Activated CD8-positive, alpha-beta memory T cell treated with anti-CD3 and anti-CD28 coated beads, Interleukin-2, amount 10 ng/mL, durations not matched to agents 7 days and 5 days (primary cell): Measurements from ENCODE around the gene FAAP100. TPM values are rescaled to one million over a fixed set of nuclear protein-coding genes. Genes with fewer than 3 reads are reported as not detected.

Source experiments
- ATAC-seq: fragments of 150-1000 bp; cut with Tn5 transposase; one replicate; pipeline ENCODE4 v1.10.0; 2021; ENCODE audit warnings: moderate library complexity
- CTCF ChIA-PET: fragments of 350-600 bp; sonication (Branson Sonifier 250); formaldehyde crosslinking; loops from one replicate; lab custom pipeline; 2021; ENCODE audit warnings: antibody characterized with exemption; lab: Charles Lee
- DNase-seq: peaks from one replicate; pipeline ENCODE4 v3.0.0-alpha.2; 2020
- H3K27ac Mint-ChIP-seq: one replicate; pipeline ENCODE4 v1.8.0; 2021; ENCODE audit warnings: mild to moderate bottlenecking, mixed read lengths
- H3K27me3 Mint-ChIP-seq: one replicate; pipeline ENCODE4 v1.8.0; 2021; ENCODE audit warnings: mixed read lengths
- H3K36me3 Mint-ChIP-seq: one replicate; pipeline ENCODE4 v1.8.0; 2021; ENCODE audit warnings: mild to moderate bottlenecking, mixed read lengths
- H3K4me1 Mint-ChIP-seq: one replicate; pipeline ENCODE4 v1.8.0; 2021; ENCODE audit warnings: mixed read lengths
- H3K4me3 Mint-ChIP-seq: one replicate; pipeline ENCODE4 v1.8.0; 2021; ENCODE audit warnings: mild to moderate bottlenecking, moderate library complexity, mixed read lengths
- H3K9me3 Mint-ChIP-seq: one replicate; pipeline ENCODE4 v1.8.0; 2022; ENCODE audit warnings: low read depth, mixed read lengths
- total RNA-seq, 2 experiments: library from RNA; stranded (reverse); gene quantifications; one replicate each; pipeline ENCODE4 v1.2.3, GENCODE V29; 2021

Gene FAAP100
- total RNA-seq, 2 experiments from 2014 or later = 39.8 to 44.5 TPM

DNA sequence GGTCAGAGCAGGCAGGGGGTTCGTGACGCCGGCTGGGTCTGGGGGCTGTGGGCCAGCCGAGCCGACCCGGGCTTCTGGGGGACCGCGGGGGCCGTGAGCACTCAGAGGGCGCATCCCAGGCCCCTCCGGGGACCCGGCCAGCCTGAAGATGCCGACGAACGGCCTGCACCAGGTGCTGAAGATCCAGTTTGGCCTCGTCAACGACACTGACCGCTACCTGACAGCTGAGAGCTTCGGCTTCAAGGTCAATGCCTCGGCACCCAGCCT is 23.8 kb downstream of the FAAP100 start:
- ATAC-seq (no peak), DNase-seq (no peak)
- H3K4me1 Mint-ChIP-seq = no peaks in the 10 kb centered on the region
- no peaks in the 10 kb centered on the region for H3K36me3 Mint-ChIP-seq
- CTCF ChIA-PET = no interaction called here
- H3K27me3 Mint-ChIP-seq = no peaks in the 10 kb centered on the region
- no peak overlapping the region for H3K27ac Mint-ChIP-seq
- H3K9me3 Mint-ChIP-seq = no peaks in the 10 kb centered on the region
- no peak overlapping the region for H3K4me3 Mint-ChIP-seq

DNA sequence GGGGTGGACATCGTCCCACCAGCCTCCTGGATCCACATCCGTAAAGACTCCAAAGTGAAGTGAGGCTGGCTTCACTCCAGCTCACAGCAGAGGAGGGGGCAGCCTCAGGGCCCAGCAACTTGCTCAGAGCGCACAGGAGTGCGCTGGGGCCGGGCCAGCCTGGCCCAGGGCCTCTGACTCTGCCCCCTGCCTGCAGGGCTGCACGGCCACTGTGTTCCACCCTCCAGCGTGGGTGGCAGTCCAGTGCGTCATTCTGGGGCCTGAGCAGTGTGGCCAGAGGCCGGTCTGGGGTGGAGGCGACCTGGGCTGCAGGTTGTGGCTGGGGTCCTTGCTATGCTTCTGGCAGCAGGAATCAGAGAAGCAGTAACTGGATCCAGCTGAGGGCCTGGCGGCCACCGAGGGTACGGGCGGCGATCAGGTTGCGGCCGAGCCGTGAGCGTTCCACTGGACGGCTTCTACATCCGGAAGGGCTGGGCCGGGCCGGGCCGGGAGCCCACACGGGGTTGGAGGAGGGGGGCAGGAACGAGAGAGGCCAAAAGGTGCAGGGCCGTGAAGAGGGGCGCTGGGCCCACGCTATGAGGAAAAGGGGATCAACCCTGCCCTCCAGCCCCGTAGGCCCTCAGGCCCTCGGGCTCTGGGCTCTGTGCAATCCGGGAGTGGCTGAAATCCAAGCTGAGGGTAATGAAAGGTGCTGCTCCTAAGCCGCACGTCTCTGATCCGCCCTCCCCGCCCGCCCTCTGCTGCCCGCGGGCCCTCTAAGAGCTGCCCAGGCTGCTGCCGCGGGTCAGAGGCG is 24.4 kb downstream of the FAAP100 start, which contains the start of gene FSCN2:
TSS of gene FSCN2 (plus strand) at position 787 of the 793 bp plus-strand sequence. CDS start 155 bp downstream, outside the sequence.
- no peaks in the 10 kb centered on the region for H3K36me3 Mint-ChIP-seq
- H3K27me3 Mint-ChIP-seq = peaks cover 1% of the 10 kb centered on the region
- no peak within 1 kb of the TSS for H3K27ac Mint-ChIP-seq
- H3K4me1 Mint-ChIP-seq = no peaks in the 10 kb centered on the region
- no peaks in the 10 kb centered on the region for H3K9me3 Mint-ChIP-seq
- CTCF ChIA-PET = no interaction called here
- ATAC-seq (no peak), DNase-seq (no peak)
- no peak within 1 kb of the TSS for H3K4me3 Mint-ChIP-seq

DNA sequence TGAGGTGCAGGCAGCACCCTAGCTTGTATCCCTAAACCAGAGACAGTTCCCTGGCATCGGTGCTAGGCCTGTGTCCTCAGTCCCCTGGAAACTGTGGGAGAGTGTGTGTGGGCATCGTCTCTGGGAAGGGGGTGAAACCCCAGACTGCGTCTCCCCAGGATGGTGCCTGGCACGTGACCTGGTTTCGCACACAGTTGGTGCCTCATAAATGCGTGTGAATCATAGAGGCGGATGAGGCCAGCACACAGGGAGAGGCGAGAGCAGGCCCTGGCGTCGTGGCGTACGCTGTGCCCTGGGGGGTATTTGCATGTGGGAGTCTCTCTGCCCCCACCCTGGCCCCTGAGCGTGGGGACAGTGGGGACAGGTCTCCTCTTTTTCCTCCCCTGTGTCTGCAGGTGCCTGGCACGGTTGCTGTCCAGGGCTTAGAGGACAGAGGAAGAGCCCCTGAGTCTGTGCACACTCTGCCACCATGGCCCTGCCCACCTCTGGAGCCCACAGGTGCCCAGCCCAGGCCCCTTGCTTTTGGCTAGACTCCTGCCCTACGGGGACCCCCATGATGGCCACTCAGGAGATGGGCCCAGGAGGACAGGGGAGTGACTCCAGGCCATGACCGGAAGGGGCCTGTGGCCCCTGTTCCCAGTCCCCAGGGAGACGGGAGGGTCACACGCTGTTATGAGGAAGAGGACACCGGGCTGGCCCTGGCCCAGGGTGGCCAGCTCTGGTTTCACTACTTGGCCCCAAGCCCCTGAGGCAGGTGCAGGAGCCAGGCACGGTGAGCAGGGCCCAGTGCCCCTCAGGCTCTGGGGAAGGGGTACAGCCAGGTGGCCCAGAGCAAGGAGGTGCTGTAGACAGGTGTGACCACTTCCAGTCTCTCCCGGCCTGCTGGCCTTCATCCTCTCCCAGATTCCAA is 25.2 kb downstream of the FAAP100 start:
- Mint-ChIP-seq H3K27me3 (peaks cover 5% of the 10 kb centered on the region), H3K27ac (no peak overlapping the region), H3K9me3 (no peaks in the 10 kb centered on the region), H3K4me3 (no peak overlapping the region), H3K4me1 (no peaks in the 10 kb centered on the region), H3K36me3 (no peaks in the 10 kb centered on the region)
- CTCF ChIA-PET = interaction anchor here (1.0 kb wide), 1 partner anchor 10 kb away, joined by 3 read pairs; no protein-coding TSS in a partner anchor
- DNase-seq (no peak), ATAC-seq (no peak)

DNA sequence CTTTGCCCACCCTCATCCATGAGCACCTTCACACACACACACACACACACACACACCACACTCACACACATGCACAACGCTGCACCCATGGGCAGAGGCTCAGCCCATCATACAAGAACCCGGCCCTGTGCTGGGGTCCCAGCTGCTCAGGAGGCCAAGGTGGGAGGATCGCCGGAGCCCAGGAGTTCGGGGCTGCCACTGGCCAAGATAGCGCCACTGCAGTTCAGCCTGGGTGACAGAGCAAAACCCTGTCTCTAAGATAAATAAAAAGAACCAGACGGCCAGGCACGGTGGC is 27.3 kb downstream of the FAAP100 start:
- CTCF ChIA-PET = no interaction called here
- no peaks in the 10 kb centered on the region for H3K9me3 Mint-ChIP-seq
- no peak for ATAC-seq
- no peak for DNase-seq
- no peaks in the 10 kb centered on the region for H3K36me3 Mint-ChIP-seq
- peaks cover 5% of the 10 kb centered on the region for H3K27me3 Mint-ChIP-seq
- H3K4me1 Mint-ChIP-seq = peaks cover 3% of the 10 kb centered on the region
- no peak overlapping the region for H3K27ac Mint-ChIP-seq
- no peak overlapping the region for H3K4me3 Mint-ChIP-seq

DNA sequence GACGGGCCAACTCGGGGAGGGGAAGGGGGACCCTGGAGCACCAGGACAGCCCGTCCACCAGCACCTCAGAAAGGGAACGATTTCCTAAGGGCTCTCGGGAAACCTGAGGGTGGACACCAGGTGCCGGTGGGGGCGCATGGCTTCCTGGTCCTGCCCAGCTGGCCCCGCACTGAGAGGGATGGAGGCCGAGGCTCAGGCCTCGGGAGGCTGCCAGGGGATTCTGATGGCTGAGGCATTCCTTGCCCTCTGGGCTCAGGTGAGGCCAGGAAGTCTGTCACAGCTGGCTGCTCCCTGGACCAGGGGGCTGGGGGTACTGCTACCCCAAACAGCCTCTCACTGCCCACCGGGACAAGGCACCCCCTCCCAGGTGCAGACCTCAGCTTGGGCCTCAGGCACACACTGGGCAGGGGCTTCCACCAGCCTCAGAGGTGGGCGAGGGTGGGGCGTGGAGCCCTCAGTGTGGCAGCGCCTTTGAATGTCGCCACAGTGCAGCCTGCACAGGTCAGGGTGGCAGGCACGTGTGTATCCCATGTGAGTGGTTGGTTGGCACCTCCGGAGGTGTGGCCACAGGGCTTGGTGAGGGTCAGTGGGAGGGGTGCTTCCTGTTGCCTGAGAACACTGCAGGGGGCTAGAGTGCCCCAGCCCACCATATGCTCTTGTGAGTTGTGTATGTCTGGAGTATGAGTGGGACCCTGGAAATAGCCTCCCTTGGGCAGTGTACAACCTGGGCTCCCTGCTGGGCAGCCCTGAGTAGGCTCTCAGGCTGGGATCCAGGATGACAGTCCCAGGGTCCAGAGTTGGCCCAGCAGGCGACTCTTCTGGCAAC is 27.9 kb downstream of the FAAP100 start:
- CTCF ChIA-PET = no interaction called here
- H3K27me3 Mint-ChIP-seq = peaks cover 5% of the 10 kb centered on the region
- H3K9me3 Mint-ChIP-seq = no peaks in the 10 kb centered on the region
- no peak overlapping the region for H3K27ac Mint-ChIP-seq
- no peaks in the 10 kb centered on the region for H3K36me3 Mint-ChIP-seq
- H3K4me1 Mint-ChIP-seq = peaks cover 3% of the 10 kb centered on the region
- no peak for ATAC-seq
- no peak for DNase-seq
- H3K4me3 Mint-ChIP-seq = no peak overlapping the region

DNA sequence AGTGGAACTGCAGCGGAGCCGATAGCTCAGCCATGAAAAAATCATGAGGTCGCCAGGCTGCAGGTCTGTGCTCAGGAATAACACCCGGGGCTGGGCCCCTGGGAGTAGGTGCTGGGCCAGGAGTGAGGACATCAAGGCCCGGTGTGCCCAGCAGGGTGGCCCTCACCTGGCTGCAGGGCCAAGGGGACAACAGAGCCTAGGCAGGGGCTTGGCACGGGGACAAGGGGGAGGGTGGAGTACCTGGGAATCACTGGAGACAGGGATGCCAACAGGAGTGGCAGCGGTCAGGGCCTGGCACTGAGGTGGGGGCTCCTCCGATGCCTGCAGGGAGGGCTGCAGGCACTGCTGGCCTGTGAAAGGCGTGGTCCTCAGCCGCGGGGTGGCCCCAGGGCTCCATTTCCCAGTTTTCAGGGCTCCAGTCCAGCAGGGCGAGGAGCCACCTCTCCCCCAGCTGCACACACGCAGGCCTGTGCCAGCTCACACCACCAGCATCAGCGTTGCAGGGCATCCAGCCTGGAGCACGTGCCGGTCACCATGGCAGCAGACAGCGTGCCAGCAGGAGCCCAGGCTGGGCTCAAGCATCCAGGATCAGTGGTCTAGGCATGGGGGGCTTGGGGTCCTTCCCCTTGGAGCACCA is 28.6 kb downstream of the FAAP100 start:
- Mint-ChIP-seq H3K27ac (no peak overlapping the region), H3K36me3 (no peaks in the 10 kb centered on the region), H3K27me3 (peaks cover 5% of the 10 kb centered on the region), H3K4me1 (peaks cover 5% of the 10 kb centered on the region), H3K9me3 (no peaks in the 10 kb centered on the region), H3K4me3 (no peak overlapping the region)
- no peak for DNase-seq
- CTCF ChIA-PET = no interaction called here
- no peak for ATAC-seq

DNA sequence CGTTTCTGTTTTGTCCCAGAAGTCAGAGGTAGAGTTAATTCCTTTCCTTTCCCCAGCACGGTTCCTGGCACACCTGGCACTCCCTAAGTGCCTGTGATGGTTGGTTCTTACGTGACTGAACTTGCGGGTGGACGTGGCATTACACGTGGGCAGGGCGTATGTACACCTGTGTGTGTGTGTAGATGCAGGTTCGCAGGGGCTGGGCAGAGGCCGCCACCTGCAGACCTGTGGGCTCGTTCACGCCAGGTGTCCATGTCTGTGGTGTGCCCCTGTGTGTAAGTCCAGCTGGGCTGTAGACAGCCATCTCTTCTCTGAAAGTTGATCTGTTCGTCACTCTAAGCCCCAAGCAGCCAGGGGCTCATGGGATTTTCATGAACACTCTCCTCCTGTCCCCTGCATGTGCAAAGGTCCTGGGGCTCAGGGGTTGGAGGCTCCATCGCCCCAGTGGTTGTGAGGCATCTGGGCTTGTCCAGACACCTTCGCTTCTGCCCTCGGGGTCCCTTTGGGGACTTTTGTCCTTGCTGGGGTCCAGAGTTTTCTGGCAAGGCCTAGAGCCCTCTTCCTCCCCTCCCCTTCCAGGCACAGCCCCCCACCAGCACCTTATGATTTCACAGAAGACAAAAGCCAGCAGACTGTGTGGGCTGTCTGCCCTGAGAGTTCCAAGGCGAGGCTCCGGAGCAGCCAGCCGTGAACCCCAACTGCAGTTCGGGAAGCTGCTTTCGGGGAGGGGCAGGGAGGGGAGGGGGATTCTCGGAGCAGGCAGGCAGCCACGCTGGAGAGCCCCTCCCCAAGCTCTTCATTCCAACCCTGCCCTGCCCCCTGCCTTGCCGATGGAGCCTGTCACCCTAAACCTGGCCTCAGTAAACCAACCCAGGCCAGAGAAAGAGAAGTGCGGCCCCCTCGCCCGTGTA is 29.4 kb downstream of the FAAP100 start:
- no peak overlapping the region for H3K4me3 Mint-ChIP-seq
- CTCF ChIA-PET = no interaction called here

DNA sequence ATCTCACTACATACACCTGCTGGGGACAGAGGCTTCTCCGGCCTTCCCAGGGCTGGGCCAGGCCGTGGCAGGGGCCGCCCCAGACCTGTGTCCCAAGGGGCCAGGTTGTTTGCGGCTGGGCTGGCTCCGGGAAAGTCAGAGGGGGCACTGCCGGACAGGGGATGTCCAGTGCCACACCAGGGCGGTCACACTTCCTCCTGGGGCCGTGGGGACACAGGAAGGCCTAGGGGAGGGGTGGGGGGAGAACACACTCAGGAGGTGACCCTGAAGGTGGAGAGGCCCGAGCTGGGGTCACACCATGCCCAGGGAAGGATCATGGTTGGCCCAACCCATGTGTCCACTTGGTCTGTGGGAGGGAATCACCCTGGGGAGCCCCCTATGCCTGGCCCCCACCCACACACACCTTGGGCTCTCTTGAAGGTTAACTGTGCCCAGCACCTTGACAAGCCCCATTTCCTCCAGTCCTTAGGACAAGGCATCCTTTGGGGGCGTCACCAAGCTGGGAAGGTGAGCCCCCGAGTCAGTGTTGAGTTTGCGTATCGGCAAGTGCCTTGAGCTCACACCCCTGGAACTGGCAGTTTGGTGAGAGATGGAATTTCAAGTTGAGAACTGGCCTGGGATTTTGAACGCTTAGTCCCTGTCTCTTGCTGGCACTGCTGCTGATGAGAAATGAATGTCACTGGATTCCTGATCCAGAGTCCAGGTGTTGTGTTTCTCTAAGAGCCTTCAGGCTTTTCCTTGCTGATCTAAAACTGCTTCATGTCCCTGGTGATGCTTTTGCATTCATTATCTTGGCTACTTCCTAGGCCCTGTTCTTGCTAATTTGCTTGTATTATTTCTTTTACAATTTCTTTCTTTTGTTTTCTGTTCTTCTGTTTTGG is 31.9 kb downstream of the FAAP100 start:
- no peak overlapping the region for H3K27ac Mint-ChIP-seq
- no peaks in the 10 kb centered on the region for H3K9me3 Mint-ChIP-seq
- DNase-seq = no peak
- peaks cover 1% of the 10 kb centered on the region for H3K36me3 Mint-ChIP-seq
- peaks cover 5% of the 10 kb centered on the region for H3K27me3 Mint-ChIP-seq
- H3K4me3 Mint-ChIP-seq = no peak overlapping the region
- CTCF ChIA-PET = interaction anchor here (0.7 to 3.8 kb wide), 4 partner anchors 32 to 81 kb away, joined by 3 to 23 read pairs (median 8); partner anchors contain the start of gene FAAP100
- no peak for ATAC-seq
- peaks cover 34% of the 10 kb centered on the region for H3K4me1 Mint-ChIP-seq

More for the DNA sequence above, 29.4 kb downstream of the FAAP100 start:
- ATAC-seq (no peak), DNase-seq (no peak)
- Mint-ChIP-seq H3K27ac (no peak overlapping the region), H3K9me3 (no peaks in the 10 kb centered on the region), H3K36me3 (no peaks in the 10 kb centered on the region), H3K27me3 (peaks cover 5% of the 10 kb centered on the region), H3K4me1 (peaks cover 13% of the 10 kb centered on the region)

DNA sequence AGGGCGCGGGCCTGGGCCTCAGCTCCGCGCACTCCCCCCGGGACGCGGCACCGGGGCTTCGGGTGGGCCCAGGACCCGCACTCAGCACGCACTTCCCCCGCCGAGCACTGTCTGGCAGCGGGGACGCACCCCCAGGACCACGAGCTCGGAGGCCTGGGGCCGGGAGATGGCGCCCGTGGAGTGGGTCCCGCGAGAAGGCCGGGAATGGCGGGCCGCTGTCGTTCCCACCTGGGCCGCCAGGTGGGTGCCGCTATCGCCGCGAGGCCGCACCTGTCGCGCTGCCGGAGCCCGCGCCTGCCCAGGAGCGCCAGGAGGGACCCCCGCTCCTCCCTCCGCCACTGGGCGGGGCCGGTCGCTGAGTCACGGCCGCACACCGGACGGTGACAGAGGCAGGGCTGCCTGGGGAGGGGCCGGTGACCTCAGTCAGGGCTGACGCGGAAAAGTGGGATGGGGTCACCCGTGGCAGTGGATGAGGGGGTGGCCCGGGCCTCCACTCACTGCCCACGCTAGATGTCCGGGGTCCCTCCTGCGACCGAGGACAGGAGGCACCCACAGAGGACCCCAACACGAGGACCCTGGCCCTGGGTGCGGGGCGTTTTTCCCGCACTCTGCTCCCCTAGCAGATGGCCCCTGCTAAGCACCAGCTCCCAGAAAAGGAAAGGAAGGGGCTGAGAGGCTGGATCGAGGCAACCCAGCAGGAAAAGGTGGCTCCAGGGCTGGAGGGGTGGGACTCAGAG is 32.7 kb downstream of the FAAP100 start:
- Mint-ChIP-seq H3K27me3 (peaks cover 5% of the 10 kb centered on the region), H3K9me3 (no peaks in the 10 kb centered on the region), H3K4me3 (peak overlapping the region; percentile 44), H3K27ac (no peak overlapping the region), H3K36me3 (peaks cover 1% of the 10 kb centered on the region), H3K4me1 (peaks cover 34% of the 10 kb centered on the region)
- DNase-seq (peak; percentile 71), ATAC-seq (peak; percentile 21)
- CTCF ChIA-PET = interaction anchor here (0.7 to 3.8 kb wide), 13 partner anchors 10 to 185 kb away, joined by 3 to 23 read pairs (median 3); partner anchors contain the start of gene FAAP100

DNA sequence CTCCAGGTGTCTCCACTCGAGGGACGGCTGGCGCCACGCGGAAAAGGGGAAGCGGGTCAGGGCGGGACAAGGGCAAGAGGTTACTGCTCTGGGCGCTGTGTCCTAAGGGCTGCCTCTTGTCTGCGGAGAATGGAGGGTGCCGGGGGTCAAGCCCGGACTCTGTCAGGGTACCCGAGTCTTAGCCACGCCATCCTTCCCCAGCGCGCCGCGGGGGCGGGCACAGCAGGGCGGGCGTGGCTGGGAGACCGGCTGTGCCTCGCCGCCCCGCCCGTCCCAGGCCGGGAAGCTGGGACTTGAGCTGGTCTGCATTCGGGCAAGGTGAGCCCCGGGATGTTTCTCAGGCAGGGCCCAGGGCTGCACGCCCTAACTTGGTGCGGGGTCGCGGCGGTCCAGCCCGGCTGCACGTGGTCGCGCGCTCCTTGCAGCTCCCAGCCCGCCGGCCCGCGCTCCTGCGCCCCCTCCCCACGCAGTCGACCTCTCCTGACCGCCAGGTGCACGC is 33.3 kb downstream of the FAAP100 start:
- DNase-seq (peak; percentile 54), ATAC-seq (peak; percentile 11)
- H3K4me1 Mint-ChIP-seq = peaks cover 34% of the 10 kb centered on the region
- H3K27me3 Mint-ChIP-seq = peaks cover 5% of the 10 kb centered on the region
- CTCF ChIA-PET = interaction anchor here (0.9 to 4.4 kb wide), 13 partner anchors 9 to 185 kb away, joined by 3 to 23 read pairs (median 4); partner anchors contain the start of gene FAAP100
- peak overlapping the region; percentile 44 for H3K4me3 Mint-ChIP-seq
- no peak overlapping the region for H3K27ac Mint-ChIP-seq
- peaks cover 1% of the 10 kb centered on the region for H3K36me3 Mint-ChIP-seq
- H3K9me3 Mint-ChIP-seq = no peaks in the 10 kb centered on the region
